H1 (cell line): Measurements from ENCODE around the gene UMOD. TPM values are rescaled to one million over a fixed set of nuclear protein-coding genes. Genes with fewer than 3 reads are reported as not detected.
A peak's percentile ranks its signal among the peaks of the same experiment; 100 is the strongest.

Source experiments
- CTCF ChIA-PET: fragments of 300-600 bp; sonication (Branson Sonifier 250); formaldehyde crosslinking; loops from one replicate; lab custom pipeline; 2021; ENCODE audit not compliant: partially characterized antibody; lab: Charles Lee
- POLR2A ChIA-PET: fragments of 300-600 bp; sonication (Branson Sonifier 250); formaldehyde crosslinking; loops from one replicate; lab custom pipeline; 2021; ENCODE audit warnings: inconsistent platforms; ENCODE audit not compliant: partially characterized antibody; lab: Charles Lee
- DNase-seq, 2 experiments: peaks; one replicate each; pipeline versions ENCODE4 v3.0.0 to v3.0.0-alpha.2; 2010 to 2022; ENCODE audit warnings: low spot score in 2 of 2, low read depth in 1 of 2, mixed read lengths in 1 of 2
- FAIRE-seq: peaks from 2 replicates; lab custom pipeline; 2011; peaks lifted over from hg19 to GRCh38; lab: Jason Lieb, UNC
- H2AFZ ChIP-seq: 2 replicates; pipeline ENCODE4 v1.8.1; 2012; ENCODE audit warnings: low read length, inconsistent platforms
- H2AK5ac ChIP-seq: 2 replicates; pipeline ENCODE4 v1.6.1; 2013; ENCODE audit warnings: low read depth, low read length
- H2BK120ac ChIP-seq: replicated peaks from 2 replicates; pipeline ENCODE3; 2013; ENCODE audit warnings: low read depth, low read length, inconsistent platforms
- H2BK12ac ChIP-seq: 2 replicates; pipeline ENCODE4 v1.6.1; 2013; ENCODE audit warnings: low read depth, low read length
- H2BK15ac ChIP-seq: 2 replicates; pipeline ENCODE4 v1.6.1; 2013; ENCODE audit warnings: low read length
- H2BK20ac ChIP-seq: 2 replicates; pipeline ENCODE4 v1.6.1; 2013; ENCODE audit warnings: low read length
- H2BK5ac ChIP-seq: 2 replicates; pipeline ENCODE4 v1.6.1; 2013; ENCODE audit warnings: low read depth, low read length
- H3K14ac ChIP-seq: 2 replicates; pipeline ENCODE4 v1.6.1; 2013; ENCODE audit warnings: inconsistent platforms; ENCODE audit not compliant: insufficient read length
- H3K18ac ChIP-seq: 2 replicates; pipeline ENCODE4 v1.6.1; 2013; ENCODE audit warnings: low read length; ENCODE audit errors: extremely low read depth
- H3K23ac ChIP-seq: 2 replicates; pipeline ENCODE4 v1.6.1; 2013; ENCODE audit warnings: inconsistent platforms; ENCODE audit not compliant: insufficient read length
- H3K23me2 ChIP-seq: 2 replicates; pipeline ENCODE4 v1.6.1; 2013; ENCODE audit warnings: low read depth, low read length
- H3K27ac ChIP-seq: 2 replicates; pipeline ENCODE4 v1.6.1; 2011; ENCODE audit warnings: low read depth, low read length, inconsistent platforms
- H3K27me3 ChIP-seq, 4 experiments: replicated peaks in 1 of 4; 1 replicate in 1 of 4; 2 replicates in 3 of 4; pipeline versions ENCODE4 v1.6.1 to v1.8.1; 2011 to 2013; ENCODE audit warnings: low read length in 3 of 4, mild to moderate bottlenecking in 3 of 4, inconsistent platforms in 2 of 4, mixed read lengths in 2 of 4, moderate library complexity in 1 of 4; ENCODE audit not compliant: control insufficient read depth in 3 of 4, insufficient read depth in 3 of 4; ENCODE audit errors: extremely low read depth in 1 of 4
- H3K36me3 ChIP-seq, 4 experiments: 2 replicates each; pipeline versions ENCODE4 v1.6.1 to v1.8.1; 2011 to 2013; ENCODE audit warnings: mild to moderate bottlenecking in 4 of 4, low read length in 3 of 4, moderate library complexity in 2 of 4, control low read depth in 1 of 4, inconsistent platforms in 1 of 4; ENCODE audit not compliant: insufficient read depth in 4 of 4, control insufficient read depth in 2 of 4
- H3K4ac ChIP-seq: replicated peaks from 2 replicates; pipeline ENCODE3; 2013; ENCODE audit warnings: low read length, low read depth, mixed read lengths, inconsistent platforms; ENCODE audit not compliant: insufficient read length
- H3K4me1 ChIP-seq, 4 experiments: replicated peaks in 1 of 4; 1 replicate in 1 of 4; 2 replicates in 3 of 4; pipeline versions ENCODE4 v1.6.1 to v1.8.1; 2011 to 2013; ENCODE audit warnings: low read length in 3 of 4, inconsistent platforms in 2 of 4, mixed read lengths in 1 of 4; ENCODE audit not compliant: insufficient read depth in 4 of 4, control insufficient read depth in 3 of 4
- H3K4me2 ChIP-seq, 2 experiments: 2 replicates each; pipeline versions ENCODE4 v1.6.1 to v1.8.1; 2011 to 2013; ENCODE audit warnings: low read depth in 2 of 2, low read length in 2 of 2, control low read depth in 1 of 2, inconsistent platforms in 1 of 2, mild to moderate bottlenecking in 1 of 2; ENCODE audit not compliant: insufficient read depth in 1 of 2
- H3K4me3 ChIP-seq, 4 experiments: fragments of 200-600, 300-600 bp in 1 of 4; sonication (generic), shearing (Covaris generic), sonication (Bioruptor Twin) in 1 of 4; 2 replicates each; pipeline versions ENCODE4 v1.5.1 to v1.8.1; 2011 to 2016; ENCODE audit warnings: low read length in 4 of 4, low read depth in 3 of 4, control low read depth in 2 of 4, inconsistent platforms in 2 of 4, mild to moderate bottlenecking in 2 of 4, mixed read lengths in 1 of 4, moderate library complexity in 1 of 4; ENCODE audit not compliant: insufficient read depth in 2 of 4; ENCODE audit errors: extremely low read depth in 1 of 4
- H3K56ac ChIP-seq: replicated peaks from 2 replicates; pipeline ENCODE3; 2013; ENCODE audit warnings: low read depth, mild to moderate bottlenecking, mixed read lengths, low read length, inconsistent platforms; ENCODE audit not compliant: insufficient read length
- H3K79me1 ChIP-seq: 2 replicates; pipeline ENCODE4 v1.6.1; 2013; ENCODE audit warnings: low read depth, low read length, control low read depth
- H3K79me2 ChIP-seq, 2 experiments: 2 replicates each; pipeline versions ENCODE4 v1.6.1 to v1.8.1; 2012 to 2013; ENCODE audit warnings: low read length in 2 of 2, mild to moderate bottlenecking in 2 of 2, inconsistent platforms in 1 of 2; ENCODE audit not compliant: insufficient read depth in 2 of 2, control insufficient read depth in 1 of 2
- H3K9ac ChIP-seq, 4 experiments: replicated peaks in 1 of 4; 1 replicate in 1 of 4; 2 replicates in 3 of 4; pipeline versions ENCODE4 v1.6.1 to v1.8.1; 2011 to 2013; ENCODE audit warnings: low read depth in 3 of 4, low read length in 3 of 4, control low read depth in 2 of 4, mild to moderate bottlenecking in 2 of 4, moderate library complexity in 2 of 4, inconsistent platforms in 1 of 4; ENCODE audit errors: extremely low read depth in 1 of 4
- H3K9me3 ChIP-seq, 2 experiments: 2 replicates each; pipeline versions ENCODE4 v1.6.1 to v1.8.1; 2012 to 2013; ENCODE audit warnings: mild to moderate bottlenecking in 2 of 2, moderate library complexity in 2 of 2, control low read depth in 1 of 2, inconsistent platforms in 1 of 2, low read depth in 1 of 2, low read length in 1 of 2, mixed read lengths in 1 of 2; ENCODE audit not compliant: insufficient read depth in 2 of 2
- H4K20me1 ChIP-seq, 2 experiments: replicated peaks in 1 of 2; 2 replicates each; pipeline versions ENCODE3 to v1.8.1; 2011 to 2013; ENCODE audit warnings: inconsistent platforms in 2 of 2, low read length in 2 of 2, mild to moderate bottlenecking in 1 of 2; ENCODE audit not compliant: insufficient read depth in 2 of 2, control insufficient read depth in 1 of 2
- H4K5ac ChIP-seq: 2 replicates; pipeline ENCODE4 v1.6.1; 2013; ENCODE audit warnings: low read length, low read depth, mixed read lengths, inconsistent platforms; ENCODE audit not compliant: insufficient read length
- H4K8ac ChIP-seq: 2 replicates; pipeline ENCODE4 v1.8.0; 2013; ENCODE audit warnings: mild to moderate bottlenecking, moderate library complexity, low read length, inconsistent platforms; ENCODE audit not compliant: insufficient read depth; ENCODE audit errors: extremely low read depth
- H4K91ac ChIP-seq: replicated peaks from 2 replicates; pipeline ENCODE3; 2013; ENCODE audit warnings: low read length, mixed read lengths, inconsistent platforms; ENCODE audit not compliant: insufficient read length
- EZH2 ChIP-seq: fragments of 200-600 bp; sonication (generic); IDR thresholded peaks from 2 replicates; pipeline ENCODE4 v1.7.1; 2012; ENCODE audit warnings: low read depth, mild to moderate bottlenecking, moderate library complexity, low read length, inconsistent platforms; ENCODE audit not compliant: severe bottlenecking
- POLR2A ChIP-seq, 2 experiments: IDR thresholded peaks; 1 replicate in 1 of 2; 2 replicates in 1 of 2; pipeline ENCODE4 v1.6.1; 2011; ENCODE audit warnings: low read depth in 2 of 2, low read length in 2 of 2, mild to moderate bottlenecking in 2 of 2; ENCODE audit errors: control extremely low read depth in 1 of 2
- RBBP5 ChIP-seq: IDR thresholded peaks from 2 replicates; pipeline ENCODE4 v1.7.1; 2012; ENCODE audit warnings: low read depth, mild to moderate bottlenecking, inconsistent platforms, low read length, moderate library complexity, borderline replicate concordance
- RXRA ChIP-seq: IDR thresholded peaks from 2 replicates; pipeline ENCODE4 v1.6.1; 2011; ENCODE audit warnings: low read depth, mild to moderate bottlenecking, low read length, moderate library complexity; ENCODE audit not compliant: insufficient read depth
- SP4 ChIP-seq: IDR thresholded peaks from 2 replicates; pipeline ENCODE4 v1.6.1; 2012; ENCODE audit warnings: low read length, inconsistent platforms
- SRF ChIP-seq: IDR thresholded peaks from 2 replicates; pipeline ENCODE4 v1.6.1; 2011; ENCODE audit warnings: mild to moderate bottlenecking, low read depth, low read length, moderate library complexity
- SUZ12 ChIP-seq: fragments of 200-600 bp; sonication (generic); IDR thresholded peaks from 2 replicates; pipeline ENCODE4 v1.6.1; 2012; ENCODE audit warnings: mild to moderate bottlenecking, inconsistent platforms, low read length, moderate library complexity, mixed read lengths
- WGBS, 2 experiments: shearing (Covaris generic) in 1 of 2; methylation state at CpG; one replicate each; pipeline versions ENCODE4 v1.1.6 to v1.1.7; 2013 to 2015; ENCODE audit warnings: low lambda C conversion rate in 2 of 2, mixed read lengths in 2 of 2, inconsistent platforms in 1 of 2, low coverage in 1 of 2, missing lambda C conversion rate in 1 of 2; ENCODE audit not compliant: insufficient replicate concordance in 2 of 2, insufficient coverage in 1 of 2, insufficient read length in 1 of 2; ENCODE audit errors: extremely low coverage in 1 of 2, missing lambda C conversion rate in 1 of 2; 5-methylcytosine and 5-hydroxymethylcytosine counted together
- polyA plus RNA-seq, 7 experiments: library from polyadenylated mRNA; depleted of rRNA in 3 of 7; stranded (reverse) in 5 of 7; unstranded in 2 of 7; fragments of >200 nt in 5 of 7; fragments of 200-250 nt in 2 of 7; gene quantifications; 1 replicate in 5 of 7; 2 replicates in 1 of 7; 4 replicates in 1 of 7; pipeline versions ENCODE4 v1.2.1 to v1.2.3, GENCODE V29; 2011 to 2013; ENCODE audit warnings: missing spikeins in 2 of 7, mixed read lengths in 2 of 7
- total RNA-seq: library from RNA; stranded (reverse); fragmentation: NEBNext Ultra II Directional; extraction: Animal tissue kit (Norgen Biotek cat#: 25700); gene quantifications from 2 replicates; pipeline ENCODE4 v1.2.1, GENCODE V29; 2021
- TF ChIP-seq, protein P1 (sequence below): IDR thresholded peaks from 2 replicates; pipeline ENCODE4 v1.6.1; 2012; ENCODE audit warnings: low read length, inconsistent platforms
- TF ChIP-seq, protein P2 (sequence below), 3 experiments: IDR thresholded peaks; 1 replicate in 2 of 3; 2 replicates in 1 of 3; pipeline versions ENCODE4 v1.5.1 to v1.6.1; 2011; ENCODE audit warnings: low read length in 3 of 3, mild to moderate bottlenecking in 3 of 3, inconsistent platforms in 2 of 3, low read depth in 1 of 3, moderate library complexity in 1 of 3; ENCODE audit not compliant: insufficient read depth in 1 of 3; ENCODE audit errors: control extremely low read depth in 1 of 3

The UMOD gene
- total and polyA plus RNA-seq, 2 of the 8 experiments (the other 6 are each of a cell fraction or from before 2014, with no cell fraction given) = not detected

DNA sequence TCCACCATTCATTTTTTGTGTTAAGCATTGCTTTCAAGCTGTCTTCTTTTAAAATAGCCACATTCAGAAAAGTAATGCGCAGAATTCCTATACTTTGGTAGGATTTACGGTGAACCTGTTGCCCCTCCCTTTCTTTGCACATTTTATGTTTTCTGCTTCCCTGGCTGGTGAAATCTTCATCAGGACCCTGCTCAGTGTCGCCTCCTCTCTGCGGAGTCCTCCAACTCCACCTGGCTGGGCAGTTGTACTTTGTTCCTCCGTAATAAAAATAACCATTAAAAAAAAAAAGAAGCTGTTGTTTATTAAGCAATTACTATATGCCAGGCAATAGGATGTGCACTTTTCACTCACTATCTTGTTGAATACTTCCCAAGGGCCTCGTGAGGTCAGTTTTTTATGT lies 2.9 kb downstream of the UMOD start:
- no peaks in the 10 kb centered on the region for H3K27me3 ChIP-seq
- no peaks in the 10 kb centered on the region for H3K9me3 ChIP-seq
- no peak overlapping the region for H2BK12ac ChIP-seq
- no peaks in the 10 kb centered on the region for H3K79me2 ChIP-seq
- POLR2A ChIA-PET = no interaction called here
- no peak overlapping the region for H2AK5ac ChIP-seq
- no peak overlapping the region for H4K5ac ChIP-seq
- H4K20me1 ChIP-seq = no peaks in the 10 kb centered on the region
- H2AFZ ChIP-seq = no peak overlapping the region
- H4K91ac ChIP-seq = no peak overlapping the region
- FAIRE-seq (peak; percentile 7), DNase-seq (peak in 1 of 2 experiments; percentile 55)
- WGBS, 2 experiments = 86% methylated on average over 6 of the region's 6 CpGs; no CpG with 5 or more reads in 1 of the 2 experiments
- no peak overlapping the region for H3K14ac ChIP-seq
- no peak overlapping the region for H2BK20ac ChIP-seq
- H3K56ac ChIP-seq = no peak overlapping the region
- H3K79me1 ChIP-seq = no peaks in the 10 kb centered on the region
- H2BK120ac ChIP-seq = no peak overlapping the region
- H3K18ac ChIP-seq = no peak overlapping the region
- no peaks in the 10 kb centered on the region for H3K36me3 ChIP-seq
- no peak overlapping the region for H3K27ac ChIP-seq
- H3K4me3 ChIP-seq = no peak overlapping the region
- H3K23me2 ChIP-seq = no peaks in the 10 kb centered on the region
- CTCF ChIA-PET = interaction anchor here (0.6 to 5.7 kb wide), 27 partner anchors 10 to 448 kb away, joined by 3 to 47 read pairs (median 5); partner anchors contain the start of gene GP2
- peaks cover 0 to 6% (median 1%) of the 10 kb centered on the region in 4 experiments; a peak in 3 of 7 replicates for H3K4me1 ChIP-seq
- H2BK5ac ChIP-seq = no peak overlapping the region
- no peak overlapping the region for H3K4me2 ChIP-seq
- H3K4ac ChIP-seq = no peak overlapping the region
- H3K9ac ChIP-seq = no peak overlapping the region
- H4K8ac ChIP-seq = no peak overlapping the region
- H2BK15ac ChIP-seq = no peak overlapping the region
- no peak overlapping the region for H3K23ac ChIP-seq
- TF ChIP-seq POLR2A (IDR thresholded peaks at IDR 0.05; ENCODE audit: control extremely low read depth in 1 of 2, low read depth in 2 of 2, low read length in 2 of 2) = no peak
- TF ChIP-seq RXRA = no peak
- TF ChIP-seq SP4 = no peak
- TF ChIP-seq RBBP5 = no peak
- no peak for TF ChIP-seq SUZ12
- TF ChIP-seq, protein P1, sequence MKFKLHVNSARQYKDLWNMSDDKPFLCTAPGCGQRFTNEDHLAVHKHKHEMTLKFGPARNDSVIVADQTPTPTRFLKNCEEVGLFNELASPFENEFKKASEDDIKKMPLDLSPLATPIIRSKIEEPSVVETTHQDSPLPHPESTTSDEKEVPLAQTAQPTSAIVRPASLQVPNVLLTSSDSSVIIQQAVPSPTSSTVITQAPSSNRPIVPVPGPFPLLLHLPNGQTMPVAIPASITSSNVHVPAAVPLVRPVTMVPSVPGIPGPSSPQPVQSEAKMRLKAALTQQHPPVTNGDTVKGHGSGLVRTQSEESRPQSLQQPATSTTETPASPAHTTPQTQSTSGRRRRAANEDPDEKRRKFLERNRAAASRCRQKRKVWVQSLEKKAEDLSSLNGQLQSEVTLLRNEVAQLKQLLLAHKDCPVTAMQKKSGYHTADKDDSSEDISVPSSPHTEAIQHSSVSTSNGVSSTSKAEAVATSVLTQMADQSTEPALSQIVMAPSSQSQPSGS = no peak
- TF ChIP-seq, protein P2, sequence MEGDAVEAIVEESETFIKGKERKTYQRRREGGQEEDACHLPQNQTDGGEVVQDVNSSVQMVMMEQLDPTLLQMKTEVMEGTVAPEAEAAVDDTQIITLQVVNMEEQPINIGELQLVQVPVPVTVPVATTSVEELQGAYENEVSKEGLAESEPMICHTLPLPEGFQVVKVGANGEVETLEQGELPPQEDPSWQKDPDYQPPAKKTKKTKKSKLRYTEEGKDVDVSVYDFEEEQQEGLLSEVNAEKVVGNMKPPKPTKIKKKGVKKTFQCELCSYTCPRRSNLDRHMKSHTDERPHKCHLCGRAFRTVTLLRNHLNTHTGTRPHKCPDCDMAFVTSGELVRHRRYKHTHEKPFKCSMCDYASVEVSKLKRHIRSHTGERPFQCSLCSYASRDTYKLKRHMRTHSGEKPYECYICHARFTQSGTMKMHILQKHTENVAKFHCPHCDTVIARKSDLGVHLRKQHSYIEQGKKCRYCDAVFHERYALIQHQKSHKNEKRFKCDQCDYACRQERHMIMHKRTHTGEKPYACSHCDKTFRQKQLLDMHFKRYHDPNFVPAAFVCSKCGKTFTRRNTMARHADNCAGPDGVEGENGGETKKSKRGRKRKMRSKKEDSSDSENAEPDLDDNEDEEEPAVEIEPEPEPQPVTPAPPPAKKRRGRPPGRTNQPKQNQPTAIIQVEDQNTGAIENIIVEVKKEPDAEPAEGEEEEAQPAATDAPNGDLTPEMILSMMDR (IDR thresholded peaks at IDR 0.05; ENCODE audit: control extremely low read depth in 1 of 3, insufficient read depth in 1 of 3, low read depth in 1 of 3, low read length in 3 of 3) = peak; percentile 44 to 66 (median 59)
- TF ChIP-seq SRF = no peak
- no peak for TF ChIP-seq EZH2
